Gastrocnemius medialis (tissue), 4 donors: ENCODE results near the gene SND1. TPM values are rescaled to one million over a fixed set of nuclear protein-coding genes. Genes with fewer than 3 reads are reported as not detected.
"Not testable (repeated sequence)": the region's sequence is repeated elsewhere in the genome, so short reads cannot be mapped to it uniquely, and the experiment has no call there.

Experiments used
- ATAC-seq, 2 donors: fragments of 150-250 bp; one replicate each; pipeline ENCODE4 v1.9.1; 2016
- DNase-seq, 2 donors: peaks; one replicate each; pipeline ENCODE4 v3.0.0-alpha.2; 2019
- H3K27ac ChIP-seq, 4 donors: fragments of 200-600 bp; sonication (generic); 1 replicate in 1 of 4; 2 replicates in 3 of 4; pipeline ENCODE4 v1.5.1; 2016 to 2018; ENCODE audit warnings: mild to moderate bottlenecking in 2 of 4, moderate library complexity in 1 of 4
- H3K27me3 ChIP-seq, 3 donors: fragments of 200-600 bp; sonication (generic) in 2 of 3; 1 replicate in 1 of 3; 2 replicates in 2 of 3; pipeline versions ENCODE4 v1.5.1 to v1.6.0; 2016 to 2019; ENCODE audit warnings: mild to moderate bottlenecking in 1 of 3, moderate library complexity in 1 of 3
- H3K36me3 ChIP-seq, 2 donors: fragments of 200-600 bp; sonication (generic) in 1 of 2; one replicate each; pipeline ENCODE4 v1.5.1; 2017 to 2018
- H3K4me1 ChIP-seq, 2 donors: fragments of 200-600 bp; sonication (generic) in 1 of 2; one replicate each; pipeline ENCODE4 v1.5.1; 2016 to 2017; ENCODE audit warnings: mild to moderate bottlenecking in 2 of 2
- H3K4me3 ChIP-seq, 4 donors: fragments of 200-600 bp; sonication (generic) in 3 of 4; 1 replicate in 1 of 4; 2 replicates in 3 of 4; pipeline ENCODE4 v1.5.1; 2016 to 2019; ENCODE audit warnings: mild to moderate bottlenecking in 2 of 4
- H3K9me3 ChIP-seq, 3 donors: fragments of 200-600 bp; sonication (generic) in 2 of 3; 1 replicate in 1 of 3; 2 replicates in 2 of 3; pipeline ENCODE4 v1.5.1; 2016 to 2019
- CTCF ChIP-seq, 5 experiments: fragments of 450-650 bp in 3 of 5; fragments of 200-600 bp in 2 of 5; sonication (generic) in 2 of 5; IDR thresholded peaks in 4 of 5; conservative IDR thresholded peaks in 1 of 5; 1 replicate in 4 of 5; 2 replicates in 1 of 5; pipeline ENCODE4 v1.5.1; 2016 to 2019; ENCODE audit warnings: antibody characterized with exemption in 5 of 5, mild to moderate bottlenecking in 3 of 5, moderate library complexity in 3 of 5
- POLR2A ChIP-seq, 2 donors: fragments of 450-650 bp; IDR thresholded peaks; one replicate each; pipeline ENCODE4 v1.6.1; 2017; ENCODE audit warnings: antibody characterized with exemption in 2 of 2, mild to moderate bottlenecking in 2 of 2, moderate library complexity in 2 of 2
- in situ Hi-C, 4 donors: fragments of 200-750 bp; cut with MboI; loops; one replicate each; pipeline versions ENCODE4 v1.15.0 to v1.8.0; 2017; ENCODE audit warnings: low sequenced_read_pairs in 4 of 4
- intact Hi-C: fragments of 100-400 bp; cut with DNase I; formaldehyde crosslinking; loops from one replicate; pipeline ENCODE4 v1.15.1; 2023; ENCODE audit warnings: low total_unique reads
- total RNA-seq, 4 donors: library from RNA; depleted of rRNA; stranded (reverse); fragments of >200 nt; gene quantifications; one replicate each; pipeline versions ENCODE4 v1.1.0 to v1.2.3, GENCODE V29; 2016

Gene SND1
- total RNA-seq, 4 donors from 2014 or later: 30.4 to 73.0 (median 50.3) TPM

- intact Hi-C loops (no loop called here), in situ Hi-C loops (no loop called here)
- Histone ChIP-seq H3K27me3 (no peaks in the 10 kb centered on the region), H3K4me1 (no peaks in the 10 kb centered on the region), H3K9me3 (no peaks in the 10 kb centered on the region), H3K4me3 (no peak overlapping the region), H3K36me3 (no peaks in the 10 kb centered on the region), H3K27ac (no peak overlapping the region)
- no peak for TF ChIP-seq CTCF (IDR thresholded peaks at IDR 0.05 in 4 of 5, conservative IDR thresholded peaks at IDR 0.05 in 1 of 5)
- TF ChIP-seq POLR2A (IDR thresholded peaks at IDR 0.05): no peak
- ATAC-seq (no peak), DNase-seq (no peak)
Measured at GRCh38 chr7:127900141-127900540, 248.1 kb downstream of the SND1 start.

- no peaks in the 10 kb centered on the region for H3K9me3 ChIP-seq
- no peaks in the 10 kb centered on the region for H3K4me1 ChIP-seq
- H3K4me3 ChIP-seq: no peak overlapping the region
- H3K27me3 ChIP-seq: no peaks in the 10 kb centered on the region
- H3K27ac ChIP-seq: no peak overlapping the region
- H3K36me3 ChIP-seq: no peaks in the 10 kb centered on the region
- in situ Hi-C loops: no loop called here
- intact Hi-C loops: no loop called here
- ATAC-seq (no peak), DNase-seq (no peak)
- no peak for TF ChIP-seq POLR2A (IDR thresholded peaks at IDR 0.05)
- no peak for TF ChIP-seq CTCF (IDR thresholded peaks at IDR 0.05 in 4 of 5, conservative IDR thresholded peaks at IDR 0.05 in 1 of 5)
Measured at GRCh38 chr7:127900732-127901685, 249.0 kb downstream of the SND1 start.

- DNase-seq: no peak
- H3K27me3 ChIP-seq: no peaks in the 10 kb centered on the region
- H3K27ac ChIP-seq: no peak overlapping the region
- H3K9me3 ChIP-seq: no peaks in the 10 kb centered on the region
- TF ChIP-seq CTCF (IDR thresholded peaks at IDR 0.05 in 4 of 5, conservative IDR thresholded peaks at IDR 0.05 in 1 of 5): no peak
- no peak for TF ChIP-seq POLR2A (IDR thresholded peaks at IDR 0.05)
- H3K36me3 ChIP-seq: no peaks in the 10 kb centered on the region
- H3K4me1 ChIP-seq: no peaks in the 10 kb centered on the region
- intact Hi-C loops (no loop called here), in situ Hi-C loops (no loop called here)
- no peak for ATAC-seq
- H3K4me3 ChIP-seq: no peak overlapping the region
Measured at GRCh38 chr7:127901895-127902703, 250.1 kb downstream of the SND1 start.

GRCh38 chr7:127902753-127903152 lies 250.8 kb downstream of the SND1 start:
- H3K36me3 ChIP-seq, in situ Hi-C loops, H3K9me3 ChIP-seq, ATAC-seq, H3K27me3 ChIP-seq, H3K4me3 ChIP-seq, H3K4me1 ChIP-seq, DNase-seq, intact Hi-C loops, H3K27ac ChIP-seq: not testable (repeated sequence)
